HCT116 (cell line): ENCODE measurements around the gene SYNC. TPM values are rescaled to one million over a fixed set of nuclear protein-coding genes. Genes with fewer than 3 reads are reported as not detected.

Experiments
- ATAC-seq: fragments of 200-7000 bp; cut with Tn5 transposase; 2 replicates; pipeline ENCODE4 v1.9.1; 2020; ENCODE audit warnings: mild to moderate bottlenecking, moderate library complexity
- BruUV-seq: library from RNA; stranded (reverse); fragments of 400-500 nt; replicated peaks from 2 replicates; lab custom pipeline; 2021; lab: Mats Ljungman, UMichigan
- CTCF ChIA-PET: fragments of 300-600 bp; sonication (Branson Sonifier 250); formaldehyde crosslinking; loops from one replicate; lab custom pipeline; 2021; ENCODE audit warnings: antibody characterized with exemption; lab: Charles Lee
- POLR2A ChIA-PET: fragments of 300-600, 350-600 bp; sonication (Branson Sonifier 250); formaldehyde crosslinking; loops from one replicate; lab custom pipeline; 2021; ENCODE audit warnings: antibody characterized with exemption; lab: Charles Lee
- RAD21 ChIA-PET, 2 experiments: fragments of 300-600 bp; sonication (Branson Sonifier 250); formaldehyde crosslinking; loops; one replicate each; lab custom pipeline; 2023; ENCODE audit warnings: low total read pairs in 2 of 2; ENCODE audit not compliant: uncharacterized antibody in 2 of 2, unreplicated experiment in 2 of 2, low non-redundant PET in 1 of 2; lab: Charles Lee
- DNase-seq: peaks from one replicate; pipeline ENCODE4 v3.0.0-alpha.2; 2010; ENCODE audit warnings: low read depth, low spot score
- H2AFZ ChIP-seq: fragments of 200-600 bp; shearing (Covaris generic), sonication (generic); 2 replicates; pipeline ENCODE4 v1.6.1; 2017; ENCODE audit warnings: low read depth, mixed run types, mixed read lengths, antibody characterized with exemption, low read length; ENCODE audit not compliant: poor library complexity, severe bottlenecking
- H3K27ac ChIP-seq: 2 replicates; pipeline ENCODE4 v1.5.1; 2012; ENCODE audit warnings: low read depth, low read length
- H3K27me3 ChIP-seq: fragments of 200-600 bp; sonication (generic); 2 replicates; pipeline ENCODE4 v1.6.1; 2016; ENCODE audit warnings: mixed run types, low read length, mixed read lengths; ENCODE audit not compliant: insufficient read depth
- H3K36me3 ChIP-seq, 2 experiments: fragments of 200-500 bp in 1 of 2; fragments of 200-600 bp in 1 of 2; sonication (Bioruptor generic) in 1 of 2; sonication (generic) in 1 of 2; 2 replicates each; pipeline versions ENCODE4 v1.5.1 to v1.6.1; 2014 to 2016; ENCODE audit warnings: low read length in 2 of 2, inconsistent platforms in 1 of 2, mixed read lengths in 1 of 2, mixed run types in 1 of 2; ENCODE audit not compliant: insufficient read depth in 2 of 2, control insufficient read depth in 1 of 2
- H3K4me1 ChIP-seq, 2 experiments: fragments of 200-600 bp in 1 of 2; sonication (generic) in 1 of 2; 2 replicates each; pipeline versions ENCODE4 v1.5.1 to v1.6.1; 2012 to 2017; ENCODE audit warnings: low read length in 2 of 2, inconsistent platforms in 1 of 2, mild to moderate bottlenecking in 1 of 2, mixed read lengths in 1 of 2, mixed run types in 1 of 2, moderate library complexity in 1 of 2; ENCODE audit not compliant: insufficient read depth in 2 of 2, control insufficient read depth in 1 of 2
- H3K4me2 ChIP-seq: fragments of 200-600 bp; sonication (generic); 2 replicates; pipeline ENCODE4 v1.6.1; 2017; ENCODE audit warnings: mixed run types, low read length, mixed read lengths
- H3K4me3 ChIP-seq, 2 experiments: fragments of 200-600 bp in 1 of 2; sonication (generic) in 1 of 2; replicated peaks in 1 of 2; 2 replicates each; pipeline ENCODE4 v1.5.1; 2011 to 2016; ENCODE audit warnings: low read length in 2 of 2, control low read depth in 1 of 2, low read depth in 1 of 2, mild to moderate bottlenecking in 1 of 2, mixed read lengths in 1 of 2, mixed run types in 1 of 2
- H3K79me2 ChIP-seq: fragments of 200-600 bp; sonication (generic); 2 replicates; pipeline ENCODE4 v1.6.1; 2017; ENCODE audit warnings: mild to moderate bottlenecking, mixed run types, low read length, moderate library complexity, mixed read lengths; ENCODE audit not compliant: insufficient read depth
- H3K9ac ChIP-seq: fragments of 200-600 bp; sonication (generic); 2 replicates; pipeline ENCODE4 v1.6.1; 2016; ENCODE audit warnings: low read length, mixed read lengths
- H3K9me2 ChIP-seq: fragments of 200-600 bp; sonication (generic), shearing (Covaris generic); 2 replicates; pipeline ENCODE4 v1.6.1; 2017; ENCODE audit warnings: mixed run types, mild to moderate bottlenecking, moderate library complexity; ENCODE audit not compliant: insufficient read depth
- H3K9me3 ChIP-seq, 2 experiments: fragments of 200-500 bp in 1 of 2; fragments of 200-600 bp in 1 of 2; sonication (Bioruptor generic) in 1 of 2; sonication (generic) in 1 of 2; 2 replicates each; pipeline ENCODE4 v1.6.1; 2014 to 2017; ENCODE audit warnings: low read length in 2 of 2, mixed read lengths in 2 of 2, inconsistent platforms in 1 of 2, low read depth in 1 of 2, mild to moderate bottlenecking in 1 of 2, mixed run types in 1 of 2, moderate library complexity in 1 of 2; ENCODE audit not compliant: control insufficient read depth in 1 of 2, insufficient read depth in 1 of 2
- H4K20me1 ChIP-seq: fragments of 200-600 bp; sonication (generic), shearing (Covaris generic); 2 replicates; pipeline ENCODE4 v1.6.1; 2017; ENCODE audit warnings: mixed run types, mild to moderate bottlenecking, moderate library complexity; ENCODE audit not compliant: insufficient read depth
- ATF3 ChIP-seq: IDR thresholded peaks from 2 replicates; pipeline ENCODE4 v1.6.1; 2012
- CBX3 ChIP-seq: IDR thresholded peaks from 2 replicates; pipeline ENCODE4 v1.6.1; 2012; ENCODE audit warnings: low read depth
- ELF1 ChIP-seq: IDR thresholded peaks from 2 replicates; pipeline ENCODE4 v1.6.1; 2012; ENCODE audit warnings: low read depth, borderline replicate concordance
- EZH2 ChIP-seq: fragments of 200-600 bp; sonication (generic); IDR thresholded peaks from 2 replicates; pipeline ENCODE4 v1.6.1; 2017; ENCODE audit warnings: antibody characterized with exemption, mixed run types
- FOSL1 ChIP-seq: IDR thresholded peaks from 2 replicates; pipeline ENCODE4 v1.6.1; 2012; ENCODE audit warnings: low read depth
- ZBTB33 ChIP-seq: IDR thresholded peaks from 2 replicates; pipeline ENCODE4 v1.6.1; 2011; ENCODE audit warnings: mild to moderate bottlenecking, low read length, moderate library complexity; ENCODE audit not compliant: insufficient replicate concordance; ENCODE audit errors: extremely low read depth
- intact Hi-C: fragments of 100-400 bp; cut with micrococcal nuclease; formaldehyde crosslinking; loops from 2 replicates; pipeline ENCODE4 v1.10.0; 2022
- total RNA-seq: library from RNA; stranded (reverse); gene quantifications from one replicate; pipeline ENCODE4 v1.2.1, GENCODE V29; 2021; ENCODE audit not compliant: unreplicated experiment

SYNC gene
- total RNA-seq, 1 experiment from 2014 or later, result 1.3 TPM

- TF ChIP-seq ELF1 (no peak), EZH2 (no peak), CBX3 (no peak), ATF3 (no peak), FOSL1 (no peak)
Measured at GRCh38 chr1:32718527-32718926, 16.0 kb upstream of the SYNC start (continued).

- intact Hi-C loops, result loop anchor here (5.0 kb wide), 1 partner anchor 44 kb away; no protein-coding TSS in a partner anchor
- Histone ChIP-seq H3K9me3 (no peaks in the 10 kb centered on the region), H3K4me3 (no peak overlapping the region), H2AFZ (no peak overlapping the region), H3K36me3 (no peaks in the 10 kb centered on the region), H3K27me3 (no peaks in the 10 kb centered on the region), H3K9me2 (no peaks in the 10 kb centered on the region), H3K79me2 (no peaks in the 10 kb centered on the region), H3K27ac (no peak overlapping the region), H3K4me1 (peaks cover 10 to 29% of the 10 kb centered on the region in 2 experiments), H4K20me1 (no peaks in the 10 kb centered on the region), H3K4me2 (no peak overlapping the region), H3K9ac (no peak overlapping the region)
- CTCF ChIA-PET, result no interaction called here
- no peak for TF ChIP-seq ZBTB33
- no TSS peak for BruUV-seq
- no peak for ATAC-seq
- POLR2A ChIA-PET, result interaction anchor here (0.8 kb wide), 1 partner anchor 39 kb away, joined by 3 read pairs; no protein-coding TSS in a partner anchor
- DNase-seq, result no peak
- RAD21 ChIA-PET, result no interaction called here
Measured at GRCh38 chr1:32718036-32718435, 15.5 kb upstream of the SYNC start.
